Measurements from ENCODE around the gene FAM3D.
"Not testable (repeated sequence)": the region's sequence is repeated elsewhere in the genome, so short reads cannot be mapped to it uniquely, and the experiment has no call there.

Gene FAM3D

DNA sequence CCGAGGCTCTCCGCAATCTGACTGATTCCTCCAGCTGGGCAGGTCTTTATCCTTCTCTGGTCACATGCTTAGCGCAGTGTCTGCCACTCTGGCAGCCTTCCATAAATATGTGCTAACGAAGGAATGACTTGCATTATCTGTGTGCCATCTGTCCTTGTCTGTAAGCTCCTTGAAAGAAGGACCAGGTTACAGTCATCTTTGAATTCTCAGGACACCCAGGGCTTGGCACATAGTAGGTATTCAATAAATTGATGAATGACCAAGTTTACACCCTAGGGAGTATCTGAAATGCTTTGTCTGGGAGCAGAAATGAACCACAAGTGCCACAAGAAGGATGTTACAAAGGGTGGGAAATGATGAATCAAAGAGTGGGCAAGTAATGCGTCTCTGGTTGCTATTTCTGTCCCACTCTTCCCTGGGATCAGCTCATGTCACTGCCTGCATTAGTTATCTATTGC lies 16.5 kb upstream of the FAM3D start:
- no peak for DNase-seq

DNA sequence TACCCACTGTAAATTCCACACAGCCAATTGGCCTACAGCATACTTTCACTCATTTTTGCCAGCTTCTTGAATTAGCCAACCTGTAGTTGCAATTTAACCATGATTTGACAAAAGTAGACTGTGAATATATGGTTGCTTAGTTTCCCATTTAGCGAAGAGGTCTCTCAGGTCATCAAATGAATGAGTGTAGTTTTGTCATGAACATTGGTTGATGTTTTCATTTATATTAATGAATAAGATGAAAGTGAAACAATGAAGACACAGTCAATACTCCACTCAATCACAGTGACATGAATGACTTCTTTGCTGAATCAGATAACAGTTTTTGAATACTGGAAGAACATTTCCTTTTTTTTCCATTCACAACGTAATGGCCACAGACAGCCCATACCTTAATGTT lies 15.3 kb upstream of the FAM3D start:
- no peak for DNase-seq

DNA sequence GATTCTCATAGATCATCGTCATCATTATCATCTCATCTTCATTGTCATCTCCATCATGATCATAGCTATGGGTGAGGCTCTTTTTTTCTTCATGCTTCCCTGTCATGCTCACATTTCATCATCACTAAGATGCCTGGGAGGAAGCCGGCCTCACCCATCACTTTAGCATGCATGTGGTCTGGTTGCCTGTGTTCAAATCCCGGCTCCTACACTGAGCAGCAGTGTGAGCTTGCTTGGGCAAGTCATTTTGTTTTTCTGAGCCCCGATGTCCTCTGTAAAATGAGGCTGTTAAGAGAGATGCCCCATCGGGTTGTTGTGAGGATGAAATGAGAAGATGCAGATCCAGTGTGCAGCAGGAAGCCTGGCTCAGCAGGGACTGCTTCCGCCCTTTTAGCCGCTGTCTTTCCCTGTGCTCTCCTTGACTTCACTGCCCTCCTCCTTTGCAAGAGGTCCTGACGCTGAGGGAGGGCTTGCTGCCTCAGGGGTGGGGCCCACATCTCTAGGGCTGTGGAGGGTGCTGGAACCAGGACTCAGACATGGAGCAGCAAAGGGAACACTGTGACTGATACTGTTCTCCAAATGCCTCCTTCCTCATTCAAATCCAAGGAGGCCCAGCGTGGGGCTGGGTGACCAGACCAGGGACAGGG lies 14.4 kb upstream of the FAM3D start:
- DNase-seq, result no peak

DNA sequence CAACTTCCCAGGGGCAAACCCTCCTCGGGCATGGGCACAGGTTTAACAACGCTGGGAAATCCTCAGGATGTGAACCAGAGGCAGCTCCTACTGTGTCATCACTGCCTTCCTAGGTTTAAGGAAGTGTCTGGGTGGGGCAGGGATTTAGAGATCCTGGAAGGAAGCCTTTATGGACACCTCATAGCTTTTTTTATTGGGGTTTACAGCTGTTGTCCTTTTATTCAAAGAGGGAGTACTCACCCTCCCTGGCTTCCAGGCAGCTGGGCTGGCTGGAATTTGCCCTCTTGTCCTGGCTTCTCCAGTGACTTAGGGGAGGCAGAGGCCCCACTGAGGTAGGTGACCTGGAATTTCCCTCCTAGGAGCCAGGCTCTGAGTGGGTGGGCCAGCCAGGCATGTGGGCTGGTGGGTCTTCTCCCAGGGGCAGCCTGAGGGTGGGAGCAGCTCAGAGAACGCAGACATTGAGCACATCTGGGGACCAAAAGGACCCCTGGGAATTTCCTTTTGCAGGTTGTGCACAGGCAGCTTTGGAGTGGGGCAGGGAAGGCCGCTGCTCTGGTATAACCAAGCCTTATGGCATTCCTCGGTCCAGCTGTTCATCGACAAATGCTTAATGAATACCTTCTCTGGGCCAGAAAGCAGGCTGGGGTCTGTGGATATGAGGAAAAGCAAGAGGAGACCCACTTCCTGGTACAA lies 13.5 kb upstream of the FAM3D start:
- DNase-seq, result no peak

DNA sequence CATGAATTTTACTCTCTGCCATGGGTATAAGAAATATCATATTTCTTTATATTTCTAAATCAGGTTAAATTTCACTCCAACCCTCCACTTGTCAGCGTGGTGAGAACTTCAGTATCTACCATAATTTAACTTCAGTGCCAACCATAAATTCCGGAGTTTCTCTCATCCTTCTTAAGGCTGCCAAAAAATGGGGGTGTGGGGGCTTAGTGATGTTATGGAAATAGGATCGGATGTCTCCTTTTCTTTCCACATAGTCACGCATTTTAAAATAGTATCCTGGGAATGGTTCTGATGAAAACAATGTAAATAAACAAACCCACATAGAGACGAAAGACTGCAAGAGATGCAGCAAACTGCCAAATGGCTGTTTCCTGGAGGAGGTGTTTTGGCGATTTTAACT lies 12.9 kb upstream of the FAM3D start:
- no peak for DNase-seq

DNA sequence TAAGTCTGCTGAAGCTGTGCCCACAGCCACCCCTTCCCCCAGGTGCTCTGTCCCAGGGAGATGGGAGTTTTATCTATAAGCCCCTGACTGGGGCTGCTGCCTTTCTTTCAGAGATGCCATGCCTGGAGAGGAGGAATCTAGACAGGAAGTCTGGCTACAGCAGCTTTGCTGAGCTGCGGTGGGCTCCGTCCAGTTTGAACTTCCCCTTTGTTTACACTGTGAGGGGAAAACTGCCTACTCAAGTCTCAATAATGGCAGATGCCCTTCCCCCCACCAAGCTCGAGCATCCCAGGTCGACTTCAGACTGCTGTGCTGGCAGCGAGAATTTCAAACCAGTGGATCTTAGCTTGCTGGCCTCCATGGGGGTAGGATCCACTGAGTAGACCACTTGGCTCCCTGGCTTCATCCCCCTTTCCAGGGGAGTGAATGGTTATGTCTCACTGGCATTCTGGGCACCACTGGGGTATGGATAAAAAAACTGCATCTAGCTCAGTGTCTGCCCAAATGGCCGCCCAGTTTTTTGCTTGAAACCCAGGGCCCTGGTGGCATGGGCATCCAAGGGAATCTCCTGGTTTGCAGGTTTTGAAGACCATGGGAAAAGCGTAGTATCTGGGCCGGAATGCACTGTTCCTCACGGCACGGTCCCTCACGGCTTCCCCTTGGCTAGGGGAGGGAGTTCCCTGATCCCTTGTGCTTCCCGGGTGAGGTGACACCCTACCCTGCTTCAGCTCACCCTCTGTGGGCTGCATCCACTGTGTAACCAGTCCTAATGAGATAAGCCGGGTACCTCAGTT lies 11.8 kb upstream of the FAM3D start:
- DNase-seq, result not testable (repeated sequence)

DNA sequence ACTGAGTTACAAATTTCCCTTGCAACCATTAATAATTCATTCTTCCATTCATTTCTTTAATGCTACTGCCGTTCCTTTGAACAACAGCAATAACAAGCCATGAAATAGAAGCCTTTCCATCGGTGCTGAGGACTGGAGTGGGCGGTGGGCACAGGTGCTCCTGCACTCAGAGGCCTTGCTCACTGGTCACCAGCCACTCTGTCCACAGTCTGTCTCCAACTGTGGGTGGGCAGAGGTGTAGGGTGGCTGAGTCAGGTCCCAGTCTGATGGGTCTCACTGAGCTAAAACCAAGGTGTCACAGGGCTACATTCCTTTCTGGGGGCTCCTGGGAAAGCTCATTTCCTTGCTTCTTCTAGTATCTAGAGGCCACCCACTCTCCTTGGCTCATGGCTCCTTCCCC lies 6.3 kb upstream of the FAM3D start:
- no peak for DNase-seq

DNA sequence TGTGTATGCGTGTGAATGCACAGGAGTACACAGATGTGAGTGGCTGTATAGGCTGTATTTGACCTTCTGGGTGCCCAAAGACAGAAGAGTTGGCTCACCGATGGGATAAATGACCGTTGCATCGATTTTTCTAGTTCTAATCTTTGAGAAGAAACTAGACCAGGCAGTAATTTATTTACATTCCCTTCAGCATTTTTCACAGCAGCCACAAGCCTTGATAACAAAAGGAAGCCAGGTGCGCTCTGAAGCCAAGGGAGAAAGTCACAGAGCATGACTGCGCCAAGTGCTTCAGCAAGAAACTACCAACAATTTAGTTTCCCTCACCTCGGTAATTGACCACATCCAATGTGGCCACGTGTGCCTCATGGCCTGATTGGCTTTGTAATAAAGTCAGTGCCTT lies 5.9 kb upstream of the FAM3D start:
- DNase-seq, result no peak

DNA sequence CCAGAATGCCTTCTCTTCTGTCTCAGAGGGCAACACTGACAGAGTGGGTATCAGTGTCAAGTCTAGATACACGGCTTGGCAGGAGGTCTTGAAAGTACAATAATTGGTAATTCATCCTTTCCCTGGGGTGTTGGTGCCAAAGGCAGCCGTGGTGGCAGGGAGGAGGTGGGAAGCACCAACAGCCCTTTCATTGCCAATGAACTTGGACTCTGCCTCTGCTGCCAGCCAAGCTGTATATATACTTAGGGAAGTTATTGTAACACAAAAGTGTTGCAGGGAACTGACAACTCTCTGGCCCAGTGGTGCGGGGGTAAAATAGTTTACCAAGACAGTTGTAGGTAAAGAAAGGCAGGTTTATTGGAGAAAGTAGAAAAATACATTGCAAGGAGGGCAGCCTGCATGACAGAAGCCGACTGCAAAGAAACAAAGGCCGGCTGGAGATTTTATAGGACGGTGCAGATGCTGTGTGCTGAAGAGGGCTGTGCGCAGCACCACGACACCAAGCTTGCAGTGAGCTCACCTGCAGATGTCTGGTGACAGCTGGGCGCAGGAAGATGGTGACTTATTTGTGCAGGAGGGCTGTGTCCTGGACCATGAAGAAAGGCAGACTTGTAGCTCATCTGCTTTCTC lies 4.0 kb upstream of the FAM3D start:
- DNase-seq, result no peak

DNA sequence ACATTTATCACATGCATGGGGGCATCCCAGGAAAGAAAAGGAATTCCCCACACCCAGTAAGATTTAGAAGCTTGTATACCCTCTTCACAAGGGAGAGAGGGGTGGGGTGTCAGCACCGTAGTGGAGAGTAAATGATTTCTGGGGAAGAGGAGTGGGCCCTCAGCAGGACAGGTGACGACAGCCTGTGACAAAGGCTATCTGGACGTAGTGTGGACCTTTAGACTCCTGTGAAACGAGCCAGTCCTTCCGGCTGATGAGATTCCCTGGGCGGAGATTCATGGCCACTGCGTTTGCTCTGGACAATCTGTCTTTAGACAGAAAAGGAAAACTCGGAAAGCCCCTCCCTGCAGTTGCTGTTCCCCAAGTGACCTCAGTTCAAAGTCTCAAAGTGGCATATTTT lies 1.7 kb upstream of the FAM3D start:
- DNase-seq, result no peak

DNA sequence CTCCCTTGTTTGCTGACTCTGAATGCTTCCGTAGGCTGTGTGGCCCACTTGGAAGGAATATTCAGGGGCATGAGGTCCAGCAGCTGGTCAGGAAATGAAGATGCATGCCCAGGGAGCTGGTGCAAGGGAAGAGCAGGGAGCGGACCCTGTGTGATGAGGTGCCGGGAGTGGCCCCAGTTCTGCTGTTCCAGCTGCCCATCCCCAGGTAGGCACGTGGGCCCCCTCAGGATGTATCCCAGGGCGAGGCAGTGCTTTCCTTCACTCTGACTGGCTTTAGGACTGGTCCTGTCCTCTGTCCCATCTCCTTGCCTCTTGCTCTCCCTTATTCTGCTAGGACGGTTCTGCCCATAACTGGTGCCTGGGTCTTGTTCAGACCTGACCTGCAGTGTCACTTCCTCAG lies 1.1 kb upstream of the FAM3D start:
- DNase-seq, result no peak

DNA sequence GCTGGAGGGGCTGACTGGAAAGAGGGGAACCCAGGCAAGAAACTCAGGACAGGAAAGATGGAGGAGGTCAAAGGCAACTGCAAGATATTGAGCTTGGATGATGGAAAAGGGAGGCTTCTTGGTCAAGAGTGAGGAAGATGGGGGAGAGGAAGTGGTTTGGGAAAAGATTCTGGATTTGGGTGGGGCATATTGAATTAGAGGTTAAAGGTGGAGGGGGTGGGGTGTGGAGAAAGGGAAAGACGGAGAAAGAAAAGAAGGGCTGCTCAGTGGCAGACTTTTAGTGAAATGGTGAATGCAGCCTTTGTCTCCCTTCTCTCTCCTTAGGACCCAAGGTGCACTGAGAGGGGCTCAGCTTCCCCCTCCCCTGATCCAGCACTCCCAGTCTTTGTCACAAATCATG lies 655 bp upstream of the FAM3D start:
- no peak for DNase-seq

DNA sequence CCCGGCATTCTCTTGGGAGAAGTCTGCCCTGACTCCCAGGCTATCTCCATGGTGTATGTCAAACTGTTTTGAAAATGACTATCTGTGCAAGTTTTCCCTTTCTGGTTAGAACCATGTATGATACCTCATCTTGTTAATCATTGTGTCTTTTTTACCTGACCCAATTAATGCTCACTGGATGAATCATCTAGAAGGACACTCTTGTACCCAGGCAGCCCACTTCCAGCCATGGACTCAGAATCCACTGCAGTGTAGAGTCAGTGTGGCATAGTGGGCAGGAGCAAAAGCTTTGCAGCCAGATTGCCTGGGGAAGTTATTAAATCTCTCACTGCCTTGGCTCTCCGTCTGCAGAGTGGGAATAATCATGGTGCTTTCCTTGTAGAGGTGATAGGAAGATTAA lies 1.2 kb downstream of the FAM3D start:
- DNase-seq, result no peak

DNA sequence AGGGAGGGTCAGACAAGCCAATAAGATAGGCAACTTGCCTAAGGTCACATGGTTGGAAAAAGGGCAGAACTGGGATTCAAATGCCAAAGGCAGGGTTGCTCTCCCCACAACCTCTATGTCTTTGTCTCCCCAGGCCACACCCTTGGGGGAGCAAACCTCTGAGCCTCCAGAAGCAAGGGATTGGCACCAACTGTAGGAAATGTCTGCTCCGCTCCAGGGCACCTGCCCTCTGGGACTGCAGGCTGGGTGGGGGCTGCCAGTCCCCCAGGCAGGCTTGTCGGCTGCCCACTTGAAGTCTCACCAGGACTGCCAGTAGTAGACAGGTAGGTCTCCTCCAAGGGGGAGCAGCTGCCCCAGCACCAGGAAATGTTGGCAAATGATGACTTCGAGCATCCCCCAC lies 2.0 kb downstream of the FAM3D start:
- DNase-seq, result no peak

DNA sequence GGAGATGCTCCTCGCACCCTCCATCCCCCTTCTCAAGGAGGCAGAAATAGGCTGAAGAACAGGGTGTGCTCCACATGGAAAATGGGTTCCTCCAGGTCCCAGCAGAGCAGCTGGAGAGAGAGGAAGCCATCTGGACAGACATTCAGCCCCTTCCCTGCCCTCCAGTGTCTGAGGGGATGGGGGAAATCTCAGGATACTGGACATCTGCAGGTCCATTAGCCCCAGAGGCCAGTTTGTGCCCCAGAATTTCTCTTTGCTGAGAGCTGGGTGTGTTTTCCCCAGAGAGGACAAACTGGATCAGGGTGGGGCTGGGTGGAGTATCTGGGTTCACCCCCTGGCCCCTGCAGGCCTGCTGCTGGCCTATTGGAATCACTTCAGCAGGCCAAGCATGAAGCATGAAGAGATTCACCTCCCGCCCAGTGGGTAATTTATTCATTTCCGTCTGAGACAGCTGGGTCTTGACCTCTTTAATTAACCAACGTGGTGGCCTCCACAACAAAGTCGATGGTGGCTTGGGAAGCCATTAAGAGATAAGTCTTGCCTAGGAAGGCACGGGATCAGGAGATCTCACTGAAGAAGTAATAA lies 4.6 kb downstream of the FAM3D start:
- DNase-seq, result no peak

DNA sequence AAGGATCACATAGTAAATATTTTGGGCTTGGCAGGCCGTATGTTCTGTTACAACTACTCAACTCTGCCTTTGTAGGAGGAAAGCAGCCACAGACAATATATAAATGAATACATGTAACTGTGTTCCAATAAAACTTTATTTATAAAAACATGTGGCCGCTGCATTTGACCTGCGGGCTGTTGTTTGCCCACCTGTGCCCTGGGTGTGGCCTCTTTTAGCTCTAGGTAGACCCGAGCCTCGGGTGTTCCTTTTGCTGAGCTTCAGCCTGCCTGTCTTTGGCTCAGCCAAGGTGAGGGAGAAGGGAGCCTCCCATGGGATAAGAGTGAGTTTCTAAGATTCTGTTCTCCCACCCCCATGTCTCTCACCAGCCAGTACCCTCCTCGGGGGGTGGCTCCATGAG lies 5.6 kb downstream of the FAM3D start:
- no peak for DNase-seq

DNA sequence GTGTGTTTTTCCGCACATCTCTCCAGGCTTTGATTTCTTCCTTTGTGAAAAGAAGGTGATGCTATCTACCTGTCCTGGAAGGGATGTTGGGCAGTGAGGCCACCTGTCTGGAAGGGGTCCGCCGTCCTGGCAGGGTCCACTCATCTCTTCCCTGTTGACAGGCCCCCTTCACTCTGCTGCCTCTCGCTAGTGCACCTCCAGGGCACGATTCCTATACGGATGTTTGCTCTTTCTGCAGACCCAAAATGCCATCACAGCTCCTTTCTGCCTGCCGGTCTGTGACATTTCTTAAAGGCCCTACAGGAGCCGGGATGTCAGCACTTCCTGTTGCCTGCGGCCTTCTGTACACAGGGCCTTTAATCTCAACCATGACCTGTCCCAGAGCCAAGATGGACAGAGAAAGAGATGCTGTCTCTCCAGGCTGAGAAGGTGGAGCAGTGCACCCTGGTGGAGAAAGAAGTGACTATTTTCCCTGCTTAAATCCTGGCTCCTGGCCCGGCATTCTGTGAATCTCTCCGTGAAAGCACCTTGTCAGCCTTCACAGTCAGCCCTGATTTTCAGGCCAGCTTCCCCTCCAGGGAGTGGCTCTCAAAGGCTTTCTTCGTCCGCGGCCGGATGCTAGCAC lies 7.4 kb downstream of the FAM3D start:
- DNase-seq, result no peak

DNA sequence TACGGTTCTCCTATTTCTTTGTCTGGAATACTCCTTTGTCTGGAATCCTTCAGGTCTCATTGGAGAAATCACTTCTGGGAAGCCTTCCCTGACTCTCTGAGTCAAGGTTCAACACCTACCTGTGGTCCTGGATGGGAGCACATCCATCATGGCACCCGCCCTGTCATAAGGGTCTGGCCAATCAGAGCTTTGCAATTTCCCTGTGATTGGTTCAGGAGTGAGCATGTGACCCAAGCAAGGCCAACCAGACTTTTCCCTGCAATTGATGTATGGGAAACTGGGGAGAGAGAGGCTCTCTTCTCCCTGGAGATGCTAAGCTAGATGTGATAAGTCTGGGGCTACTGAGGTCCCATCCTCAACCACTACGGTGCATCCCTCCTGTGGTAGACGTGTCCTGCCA lies 8.1 kb downstream of the FAM3D start:
- no peak for DNase-seq

DNA sequence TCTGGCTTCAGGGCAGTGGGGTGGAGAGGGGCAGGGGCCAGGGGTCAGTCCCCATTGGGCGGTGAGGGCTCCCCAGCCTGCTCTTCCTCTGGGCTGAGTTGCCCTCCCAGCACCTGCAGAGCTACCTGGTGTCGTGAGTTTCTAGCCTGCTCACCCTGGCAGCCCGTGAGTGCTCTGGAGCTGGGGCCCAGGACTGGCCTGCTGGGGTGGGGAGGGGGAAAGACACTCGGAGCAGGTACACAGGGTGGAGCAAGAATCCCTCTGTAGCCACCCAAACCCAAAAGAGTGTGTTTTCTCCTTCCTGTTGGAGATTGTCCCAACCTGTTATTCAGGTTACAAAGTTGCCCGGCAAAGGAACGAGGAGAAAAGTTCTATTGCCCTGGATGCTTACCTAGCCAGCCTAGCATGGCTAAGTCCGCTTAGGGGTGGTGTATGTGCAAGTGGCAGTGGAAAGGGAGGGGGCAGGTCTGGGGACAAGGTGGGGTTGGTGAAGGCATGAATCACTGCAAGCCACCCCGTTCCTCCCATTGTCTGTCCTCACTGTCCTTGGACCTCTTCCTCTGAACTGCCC lies 8.9 kb downstream of the FAM3D start:
- no peak for DNase-seq

DNA sequence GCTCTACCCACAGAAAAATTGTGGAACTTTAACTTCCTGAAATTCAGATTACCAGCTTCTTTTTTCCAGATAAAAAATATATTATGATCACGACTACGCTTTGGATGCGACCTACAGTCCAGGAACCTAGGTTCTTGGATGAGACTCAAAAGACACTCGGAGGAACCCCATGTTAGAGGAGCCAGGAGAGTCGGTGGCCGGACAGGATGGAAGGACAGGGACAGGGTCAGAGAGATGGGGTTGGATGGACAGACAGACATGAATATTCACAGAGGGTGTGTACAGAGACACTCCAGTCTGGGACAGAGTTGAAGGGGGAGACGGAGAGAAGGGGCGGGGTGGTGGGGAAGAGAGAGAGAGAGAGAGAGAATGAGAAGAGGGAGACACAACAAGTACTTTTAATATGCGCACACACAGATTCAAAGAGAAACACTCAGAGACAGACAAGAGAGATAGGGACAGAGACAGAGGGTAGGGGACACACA lies 9.5 kb downstream of the FAM3D start:
- DNase-seq, result no peak

DNA sequence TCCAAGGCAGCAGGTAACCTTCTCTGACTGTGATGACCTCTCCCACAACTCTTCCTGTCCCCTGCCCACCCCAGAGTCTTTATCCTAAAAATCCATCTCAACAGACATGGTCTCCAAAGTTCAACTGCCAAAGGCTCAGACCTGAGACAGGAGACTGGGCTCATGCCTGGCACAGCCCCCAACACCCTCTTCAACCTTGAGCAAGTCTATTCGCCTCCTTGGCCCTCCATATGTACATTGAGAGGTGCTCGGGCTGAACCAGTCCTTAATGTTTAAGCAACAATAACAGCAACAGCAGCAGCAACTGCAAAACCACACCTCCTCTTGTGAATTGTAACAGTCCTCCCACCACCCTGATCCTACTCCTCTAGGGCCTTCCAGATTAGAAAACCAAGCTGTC lies 9.9 kb downstream of the FAM3D start:
- no peak for DNase-seq

DNA sequence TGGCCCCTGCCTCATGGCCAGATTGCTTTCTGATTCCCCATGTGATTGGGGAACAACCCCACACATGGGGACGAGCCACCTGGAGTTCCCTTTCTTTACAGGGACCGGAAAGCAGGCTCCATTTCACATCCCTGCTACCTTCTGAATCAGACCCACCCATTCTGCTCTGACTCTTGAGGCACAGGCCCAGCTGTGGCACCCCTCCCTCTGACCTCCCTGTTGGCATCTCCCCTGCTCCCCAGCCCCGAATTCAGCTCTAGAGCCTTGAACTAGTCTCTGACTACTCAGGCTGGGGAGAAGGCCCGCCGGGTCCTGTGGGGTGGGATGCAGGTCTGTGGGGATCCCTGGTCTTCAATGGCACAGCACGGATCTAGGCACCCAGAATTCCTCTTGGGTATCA lies 12.1 kb downstream of the FAM3D start:
- no peak for DNase-seq
